ACHN (cell line): ENCODE data around the gene SLC29A1.
A peak's percentile ranks its signal among the peaks of the same experiment; 100 is the strongest.
"Not testable (repeated sequence)": the region's sequence is repeated elsewhere in the genome, so short reads cannot be mapped to it uniquely, and the experiment has no call there.

Source experiments
- DNase-seq: peaks from one replicate; pipeline ENCODE4 v3.0.0-alpha.2; 2015
- in situ Hi-C: cut with HindIII; loops from 2 replicates; pipeline ENCODE4 v1.10.0; 2017; ENCODE audit warnings: low sequenced_read_pairs, low pct_ligation_motif_present, low pct_unique_long_range_greater_than_20kb

The SLC29A1 gene

DNA sequence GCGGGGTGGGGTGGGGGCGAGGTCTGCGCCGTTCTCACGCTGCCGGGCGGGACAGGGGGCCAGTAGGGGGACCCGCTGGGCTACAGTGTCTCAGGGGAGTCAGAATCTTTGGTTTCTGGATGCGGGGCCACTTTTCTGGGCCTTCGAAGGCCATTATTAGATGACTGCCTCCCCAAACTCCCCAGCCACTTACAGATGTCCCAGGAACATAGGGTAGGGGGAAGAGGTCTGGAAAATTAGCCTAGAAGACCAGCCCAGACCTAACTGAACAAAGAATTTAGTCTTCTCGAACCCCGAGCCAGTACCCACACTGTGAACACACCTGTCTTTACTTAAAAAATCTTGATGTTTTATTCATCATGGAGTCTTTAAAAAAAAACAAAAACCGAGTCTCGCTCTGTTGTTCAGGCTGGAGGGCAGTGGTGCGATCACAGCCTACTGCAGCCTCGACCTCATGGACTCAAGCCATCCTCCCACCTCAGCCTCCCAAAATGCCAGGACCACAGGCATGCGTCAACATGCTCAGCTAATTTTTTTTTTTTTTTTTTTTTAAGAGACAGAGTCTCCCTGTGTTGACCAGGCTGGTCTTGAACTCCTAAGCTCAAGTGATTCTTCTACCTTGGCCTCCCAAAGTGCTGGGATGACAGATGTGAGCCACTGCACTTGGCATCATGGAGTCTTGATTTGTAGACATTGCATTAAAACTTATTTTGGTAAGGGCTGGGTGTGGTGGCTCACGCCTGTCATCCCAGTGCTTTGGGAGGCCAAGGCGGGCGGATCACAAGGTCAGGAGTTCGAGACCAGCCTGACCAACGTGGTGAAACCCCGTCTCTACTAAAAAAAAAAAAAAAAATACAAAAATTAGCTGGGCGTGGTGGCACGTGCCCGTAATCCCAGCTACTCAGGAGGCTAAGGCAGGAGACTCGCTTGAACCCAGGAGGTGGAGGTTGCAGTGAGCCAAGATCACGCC is 3.3 kb upstream of the SLC29A1 start:
- in situ Hi-C loops, result no loop called here
- no peak for DNase-seq

DNA sequence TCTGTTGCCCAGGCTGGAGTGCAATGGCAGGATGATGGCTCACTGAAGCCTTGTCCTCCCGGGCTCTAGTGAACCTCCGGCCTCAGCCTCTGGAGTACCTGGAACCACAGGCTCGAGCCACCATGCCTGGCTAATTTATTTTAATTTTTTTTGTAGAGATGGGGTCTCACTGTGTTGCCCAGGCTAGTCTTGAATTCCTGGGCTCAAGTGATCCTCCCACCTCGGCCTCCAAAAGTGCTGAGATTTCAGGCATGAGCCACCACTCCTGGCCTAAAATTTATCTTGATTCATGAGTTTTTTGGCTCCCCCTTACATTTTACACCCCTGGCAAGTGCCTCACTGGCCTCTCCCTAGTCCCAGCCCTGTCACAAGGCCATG is 2.5 kb upstream of the SLC29A1 start:
- in situ Hi-C loops, result no loop called here
- no peak for DNase-seq

DNA sequence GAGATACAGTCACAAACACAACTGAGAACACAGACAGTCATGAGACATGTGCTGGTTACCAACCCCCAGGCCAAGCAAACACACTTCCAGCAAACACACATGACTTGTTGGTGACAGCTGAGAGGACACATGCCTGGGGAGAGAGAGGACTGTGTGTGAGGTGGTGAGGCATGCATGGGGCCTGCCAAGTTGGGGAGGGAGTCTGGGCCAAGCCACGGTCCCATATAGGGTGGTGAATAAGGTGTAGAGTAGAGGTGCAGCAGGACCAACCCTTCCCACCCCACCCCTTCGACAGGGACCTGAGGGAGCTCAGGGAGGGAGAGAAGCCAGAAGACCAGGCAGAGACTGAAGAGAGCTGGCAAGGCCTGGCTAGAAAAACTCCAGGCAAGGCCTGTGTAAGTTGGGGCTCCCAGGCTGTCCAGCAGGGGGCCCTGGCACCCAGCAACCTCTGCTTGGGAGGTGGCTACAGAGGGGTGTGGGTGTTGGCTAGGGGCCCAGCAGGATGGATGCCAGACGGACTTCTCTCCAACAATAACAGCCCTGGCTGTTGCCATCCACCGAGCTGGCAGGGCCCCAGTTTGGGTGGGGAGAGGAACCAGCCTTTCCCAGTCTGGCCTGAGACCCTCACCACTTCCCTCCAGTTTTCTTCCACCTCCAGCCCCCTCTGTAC is 2.0 kb upstream of the SLC29A1 start:
- in situ Hi-C loops, result no loop called here
- peak; percentile 89 for DNase-seq

DNA sequence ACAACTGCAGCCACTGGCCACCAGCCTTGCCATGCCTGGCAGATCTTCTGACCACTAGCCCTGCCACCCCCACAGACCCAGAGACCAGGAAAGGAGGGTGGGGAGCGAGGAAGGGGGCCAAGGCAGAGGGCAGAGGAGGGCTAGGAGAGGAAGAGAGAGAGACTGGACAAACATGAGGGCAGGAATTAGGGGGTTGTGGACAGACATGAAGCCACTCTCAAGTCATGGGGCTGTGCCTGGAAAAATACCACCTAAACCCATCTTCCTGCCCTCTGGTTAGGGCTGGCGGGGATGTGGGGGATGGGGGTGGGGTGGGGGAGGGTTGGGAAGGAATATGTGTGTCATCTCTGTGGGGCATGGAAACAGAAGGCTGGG is 1.4 kb upstream of the SLC29A1 start:
- DNase-seq, result no peak
- in situ Hi-C loops, result no loop called here

DNA sequence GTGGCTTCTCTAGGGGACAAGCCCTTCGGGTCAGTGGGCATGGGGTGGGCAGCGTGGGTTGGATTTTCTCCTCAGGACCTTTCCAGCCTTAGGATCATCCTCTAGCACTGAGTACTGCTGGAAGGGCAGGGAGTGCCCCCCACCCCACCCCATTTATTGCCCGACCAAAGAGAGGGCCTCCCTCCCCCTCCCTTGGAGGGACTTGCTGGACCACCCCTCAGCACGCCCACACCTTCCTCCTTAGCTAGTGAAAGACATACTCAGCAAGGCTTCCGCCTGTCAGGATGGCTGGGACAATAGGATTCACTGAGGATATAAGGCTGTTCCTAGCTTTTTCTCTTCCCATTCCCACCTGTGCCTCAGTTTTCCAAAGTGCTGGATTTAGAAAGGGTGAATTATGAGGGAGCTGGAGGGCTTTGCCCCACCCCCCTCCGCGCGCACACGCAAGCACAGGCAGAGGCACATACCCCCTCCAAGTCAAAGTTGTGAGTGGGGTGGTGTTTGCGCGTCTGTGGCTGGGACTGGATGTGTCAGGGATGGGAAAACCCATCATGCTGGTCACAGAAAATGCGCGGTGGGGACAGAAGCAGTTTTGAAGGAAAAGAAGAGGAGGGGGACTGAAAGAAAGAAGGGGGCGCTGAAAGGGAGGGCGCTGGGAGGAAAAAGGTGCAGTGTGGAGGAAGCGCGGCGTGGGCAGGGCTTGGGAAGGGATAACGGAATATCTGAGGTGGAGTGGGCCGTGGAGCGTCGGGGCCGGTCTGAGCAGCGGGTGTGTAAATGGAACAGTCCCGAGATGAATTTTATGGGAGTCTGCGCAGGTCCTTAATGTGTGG is 693 bp upstream of the SLC29A1 start:
- in situ Hi-C loops, result no loop called here
- peak; percentile 23 for DNase-seq

DNA sequence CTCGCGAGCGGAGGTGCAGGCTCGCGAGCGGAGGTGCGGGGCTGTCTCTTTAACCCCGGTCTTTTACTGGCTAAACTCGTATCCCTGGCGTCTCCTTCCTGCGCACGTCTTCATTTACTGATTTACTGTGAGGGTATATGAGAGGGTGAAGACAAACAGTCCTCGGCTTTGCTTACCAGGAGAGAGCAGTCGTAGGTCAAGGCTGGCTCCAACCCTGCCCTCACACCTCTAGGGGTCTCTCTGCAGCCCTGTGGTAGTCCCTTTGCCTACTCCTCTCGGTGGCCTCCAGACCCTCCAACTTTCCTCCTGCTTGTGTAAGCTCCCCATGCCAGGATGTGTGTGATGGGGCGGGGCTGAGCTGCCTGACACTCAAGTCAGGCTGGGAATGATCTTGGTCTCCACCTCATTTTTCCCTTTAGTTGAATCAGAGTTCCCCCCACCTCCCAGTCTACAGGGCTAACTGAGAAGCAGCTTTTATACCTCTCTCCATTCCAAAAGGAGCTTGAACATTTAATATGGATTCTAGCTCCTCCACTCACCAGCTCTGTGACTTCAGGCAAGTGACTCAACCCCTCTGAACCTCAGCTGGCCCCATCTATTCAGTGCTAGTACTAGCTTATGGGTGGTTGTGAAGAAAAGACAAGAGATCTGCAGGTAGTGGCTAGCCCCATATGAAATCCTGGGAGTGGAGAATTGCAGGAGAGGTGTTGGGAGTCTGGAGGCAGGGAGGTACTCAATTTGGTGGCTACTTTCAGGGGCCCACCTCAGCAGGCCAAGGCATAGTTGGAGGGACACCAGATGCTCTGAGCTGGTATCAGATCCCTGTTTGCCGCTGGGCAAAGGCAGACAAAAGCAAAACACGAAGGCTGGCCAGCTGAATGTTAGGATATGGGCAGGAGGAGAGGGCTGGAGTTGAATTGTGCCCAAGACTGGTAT is 902 bp downstream of the SLC29A1 start:
- in situ Hi-C loops, result no loop called here
- DNase-seq, result peak; percentile 15

DNA sequence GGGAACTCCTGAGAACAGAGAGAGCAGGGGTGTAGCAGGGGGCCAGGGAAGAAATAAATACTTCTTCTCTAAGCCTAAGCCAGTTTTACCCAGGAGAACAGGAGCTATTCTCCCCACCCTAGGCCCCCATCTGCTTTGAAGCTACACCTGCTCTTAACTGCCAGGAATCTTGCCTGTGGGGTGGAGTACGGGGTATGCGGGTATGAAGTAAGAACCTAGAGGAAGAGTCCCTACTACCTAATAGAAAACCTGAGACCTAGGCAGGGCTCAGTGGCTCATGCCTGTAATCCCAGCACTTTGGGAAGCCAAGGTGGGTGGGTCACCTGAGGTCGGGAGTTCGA is 1.5 kb downstream of the SLC29A1 start:
- in situ Hi-C loops, result no loop called here
- no peak for DNase-seq

DNA sequence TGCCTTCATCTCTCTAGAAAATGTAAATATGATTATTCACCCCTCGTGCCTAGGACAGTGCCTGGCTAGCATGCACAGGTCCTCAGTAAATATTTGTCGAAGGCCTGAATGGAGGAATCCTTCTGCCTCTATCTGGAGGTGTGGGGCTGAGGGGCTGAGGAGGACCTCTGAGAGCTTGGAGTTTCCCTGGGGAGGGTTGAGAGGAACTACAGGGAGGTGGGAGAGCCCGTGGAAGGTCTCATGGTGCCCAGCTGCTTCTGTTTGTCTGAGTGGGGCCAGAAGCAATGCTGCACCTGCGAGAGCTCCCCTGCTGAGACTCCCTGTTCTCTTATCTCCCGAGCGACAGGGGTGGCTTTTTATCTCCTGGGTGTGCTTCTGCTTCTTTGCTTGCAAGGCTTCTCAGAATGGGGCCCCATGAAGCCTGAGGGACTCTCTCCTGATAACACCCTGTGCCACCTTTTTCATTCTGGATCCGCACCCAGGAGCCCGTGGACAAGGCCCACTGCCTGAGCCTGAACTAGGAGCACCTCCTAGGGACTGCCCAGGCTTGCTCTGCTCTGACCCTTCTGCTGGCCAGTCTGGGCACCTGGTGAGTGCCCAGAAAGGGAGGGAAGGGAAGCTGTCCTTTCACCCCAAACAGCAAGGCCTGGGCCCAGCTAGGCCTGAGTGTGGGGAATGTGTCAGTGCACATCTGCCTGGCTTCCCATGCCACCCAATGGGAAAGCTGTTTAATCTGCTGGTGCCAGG is 2.4 kb downstream of the SLC29A1 start:
- in situ Hi-C loops, result no loop called here
- DNase-seq, result no peak

DNA sequence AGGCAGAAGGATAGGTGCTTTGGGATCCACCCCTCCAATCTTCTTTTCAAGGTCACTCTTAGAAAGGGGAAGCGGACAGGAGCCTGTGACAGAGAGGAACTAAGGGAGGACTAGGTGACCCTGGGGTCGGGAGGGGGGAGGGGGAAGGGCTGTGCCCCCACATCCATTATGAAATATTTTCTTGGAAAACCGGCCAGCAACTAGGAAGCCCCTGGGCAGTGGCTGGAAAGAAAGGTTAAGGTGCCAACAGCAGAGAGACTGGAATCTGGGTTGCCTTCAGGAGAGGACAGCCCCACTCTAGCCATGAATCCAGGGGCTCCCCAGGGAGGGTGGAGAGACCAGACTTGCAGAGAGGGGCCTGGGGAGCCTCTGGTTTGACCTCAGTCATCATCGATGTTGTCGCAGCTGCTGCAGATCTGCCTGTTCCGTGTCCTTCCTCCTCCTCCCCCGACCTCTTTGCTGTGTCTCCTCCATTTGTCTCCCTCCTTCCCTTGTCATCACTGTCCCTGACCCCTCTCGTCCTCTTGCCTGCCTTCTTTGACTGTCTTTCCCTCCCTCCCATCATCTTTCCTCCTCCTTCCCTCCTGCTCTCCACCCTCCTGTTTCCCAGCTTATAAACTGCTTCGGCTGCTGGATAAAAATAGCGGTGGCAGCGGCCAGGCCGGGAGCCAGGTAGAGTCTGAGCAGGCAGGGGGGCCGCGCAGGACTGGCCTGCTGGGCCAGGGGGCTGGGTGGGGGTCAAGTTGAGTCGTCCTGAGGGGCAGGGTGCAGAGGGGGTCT is 3.2 kb downstream of the SLC29A1 start:
- no peak for DNase-seq
- in situ Hi-C loops, result no loop called here

DNA sequence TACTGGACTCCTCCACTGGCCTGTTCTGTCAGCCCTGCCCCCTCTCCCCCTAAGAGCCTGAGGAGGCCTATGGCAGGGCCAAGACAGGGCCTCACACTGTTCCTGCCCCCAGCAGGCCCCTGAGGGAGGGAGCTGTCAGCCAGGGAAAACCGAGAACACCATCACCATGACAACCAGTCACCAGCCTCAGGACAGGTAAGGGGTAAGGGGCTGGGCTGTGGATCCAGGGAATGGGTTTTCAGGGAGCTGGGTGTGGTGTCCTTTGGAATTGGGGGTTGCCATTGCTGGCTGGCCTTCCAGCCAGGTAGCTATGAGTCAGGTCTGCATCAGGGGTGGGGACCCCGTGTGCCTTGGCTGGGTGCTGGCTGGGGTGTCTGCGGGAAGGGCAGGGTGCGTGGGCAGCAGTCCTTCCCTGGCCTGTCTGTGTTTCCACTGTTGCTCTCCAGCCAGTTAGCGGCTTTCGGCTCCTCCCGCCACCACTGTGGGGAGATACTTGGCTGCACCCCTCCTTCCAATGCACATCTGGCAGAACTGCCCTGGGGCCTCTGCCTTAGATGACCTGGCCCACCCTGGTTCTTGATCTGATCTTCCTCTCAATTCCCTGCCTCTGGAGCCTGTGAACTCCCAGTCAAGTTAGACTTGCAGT is 3.9 kb downstream of the SLC29A1 start:
- in situ Hi-C loops, result no loop called here
- DNase-seq, result no peak

DNA sequence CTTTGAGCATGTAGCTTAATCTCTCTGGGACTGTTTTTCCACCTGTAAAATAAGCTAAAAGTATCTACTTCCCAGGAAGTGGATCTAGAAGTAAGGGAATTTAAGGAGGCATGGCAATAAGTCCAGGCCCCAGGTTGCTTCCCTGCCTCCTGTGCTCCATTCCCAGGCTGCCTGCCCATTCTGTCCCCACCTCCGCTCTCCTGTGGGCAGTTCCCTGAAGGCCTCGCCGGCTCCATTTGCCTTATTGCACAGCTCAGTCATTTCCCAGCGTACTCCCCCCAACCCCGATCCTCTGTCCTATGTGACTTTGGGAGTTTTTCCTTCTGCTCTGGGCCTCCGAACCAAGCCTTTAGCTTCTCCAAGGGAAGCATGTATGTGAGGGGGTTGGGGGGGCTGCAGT is 4.6 kb downstream of the SLC29A1 start:
- DNase-seq, result no peak
- in situ Hi-C loops, result no loop called here

DNA sequence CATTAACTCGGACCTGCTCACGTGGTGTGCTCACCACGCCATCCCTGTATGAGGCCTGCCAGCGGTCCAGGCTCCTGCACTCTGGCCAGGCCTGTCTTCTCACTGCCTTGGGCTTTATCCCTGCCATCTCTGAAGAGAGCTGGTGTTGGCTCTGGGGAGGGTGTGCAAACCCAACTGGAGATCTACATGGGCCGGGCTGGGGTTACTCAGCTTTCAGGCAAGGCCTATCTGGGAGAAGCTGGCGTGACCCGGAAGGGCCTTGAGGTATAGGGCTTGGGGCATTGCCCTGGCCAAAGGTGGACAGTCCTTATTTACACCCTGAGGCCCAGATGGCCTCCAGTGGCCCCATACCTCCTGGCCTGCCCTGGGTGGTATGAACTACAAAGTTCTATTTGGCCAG is 5.0 kb downstream of the SLC29A1 start:
- DNase-seq, result no peak
- in situ Hi-C loops, result no loop called here

DNA sequence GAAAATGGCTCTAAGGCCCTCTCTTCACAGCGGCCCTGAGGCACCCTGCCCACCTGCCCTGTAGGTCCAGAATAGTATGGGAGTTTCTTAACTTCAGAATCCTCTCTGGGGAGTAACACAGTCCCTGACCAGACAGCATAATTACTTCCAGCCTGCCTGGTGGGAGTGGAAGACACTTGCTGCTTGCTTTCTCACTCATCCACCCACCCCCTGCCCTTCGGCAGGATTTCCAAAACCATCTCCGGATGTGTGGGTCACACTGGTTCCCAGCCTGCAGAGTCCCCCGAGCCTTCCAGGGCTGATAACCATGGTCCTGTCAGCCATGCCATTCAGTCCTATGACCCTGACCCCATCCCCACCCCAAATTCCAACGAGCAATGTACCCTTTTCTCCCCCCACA is 5.4 kb downstream of the SLC29A1 start:
- in situ Hi-C loops, result no loop called here
- DNase-seq, result no peak

DNA sequence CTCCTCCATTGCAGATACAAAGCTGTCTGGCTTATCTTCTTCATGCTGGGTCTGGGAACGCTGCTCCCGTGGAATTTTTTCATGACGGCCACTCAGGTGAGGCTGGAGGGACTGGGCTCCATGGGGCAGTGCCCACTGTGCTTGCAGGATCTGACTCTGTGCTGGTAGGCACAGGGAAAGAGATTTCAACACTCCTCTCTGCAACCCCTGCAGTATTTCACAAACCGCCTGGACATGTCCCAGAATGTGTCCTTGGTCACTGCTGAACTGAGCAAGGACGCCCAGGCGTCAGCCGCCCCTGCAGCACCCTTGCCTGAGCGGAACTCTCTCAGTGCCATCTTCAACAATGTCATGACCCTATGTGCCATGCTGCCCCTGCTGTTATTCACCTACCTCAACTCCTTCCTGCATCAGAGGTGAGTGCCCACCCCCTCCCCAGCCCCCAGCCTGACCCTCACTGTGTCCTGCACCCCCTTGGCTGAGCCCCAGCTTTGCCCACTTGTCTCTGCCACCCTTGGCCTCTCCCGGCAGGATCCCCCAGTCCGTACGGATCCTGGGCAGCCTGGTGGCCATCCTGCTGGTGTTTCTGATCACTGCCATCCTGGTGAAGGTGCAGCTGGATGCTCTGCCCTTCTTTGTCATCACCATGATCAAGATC is 6.1 kb downstream of the SLC29A1 start:
- in situ Hi-C loops, result no loop called here
- DNase-seq, result no peak

DNA sequence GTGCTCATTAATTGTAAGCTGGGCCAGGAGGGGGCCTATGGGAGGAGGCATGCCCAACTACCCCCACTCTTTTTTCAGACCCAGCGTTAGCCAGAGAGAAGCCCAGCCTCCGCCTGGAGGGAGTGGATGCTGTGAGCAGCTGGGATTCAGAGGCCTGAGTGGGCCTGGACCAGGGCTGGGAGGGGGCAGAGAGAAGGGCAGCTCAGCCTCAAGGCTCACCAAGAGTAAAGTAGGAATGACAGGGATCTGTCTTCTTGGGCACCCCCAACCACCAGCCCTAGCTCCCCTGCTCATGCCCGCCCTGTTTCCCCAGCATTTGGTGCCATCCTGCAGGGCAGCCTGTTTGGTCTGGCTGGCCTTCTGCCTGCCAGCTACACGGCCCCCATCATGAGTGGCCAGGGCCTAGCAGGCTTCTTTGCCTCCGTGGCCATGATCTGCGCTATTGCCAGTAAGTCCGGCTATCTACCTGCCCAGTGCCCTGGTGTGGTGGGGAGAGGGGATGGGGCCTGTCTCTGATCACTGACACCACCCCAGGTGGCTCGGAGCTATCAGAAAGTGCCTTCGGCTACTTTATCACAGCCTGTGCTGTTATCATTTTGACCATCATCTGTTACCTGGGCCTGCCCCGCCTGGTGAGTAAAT is 6.8 kb downstream of the SLC29A1 start:
- in situ Hi-C loops, result no loop called here
- no peak for DNase-seq

DNA sequence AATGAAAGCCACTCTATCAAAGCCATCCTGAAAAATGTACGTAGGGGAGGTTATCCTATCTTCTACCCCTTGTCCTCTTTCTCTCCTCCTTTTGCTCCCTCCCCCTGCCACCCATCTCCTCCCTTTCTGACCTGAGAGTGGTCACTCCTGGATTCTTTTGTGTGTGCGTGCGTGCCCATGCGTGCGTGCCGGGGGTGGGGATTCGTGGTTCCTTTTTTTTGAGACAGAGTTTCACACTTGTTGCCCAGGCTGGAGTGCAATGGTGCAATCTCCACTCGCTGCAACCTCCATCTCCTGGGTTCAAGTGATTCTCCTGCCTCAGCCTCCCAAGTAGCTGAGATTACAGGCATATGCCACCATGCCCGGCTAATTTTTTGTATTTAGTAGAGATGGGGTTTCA is 8.0 kb downstream of the SLC29A1 start:
- in situ Hi-C loops, result not testable (repeated sequence)

More for the DNA sequence above, 8.0 kb downstream of the SLC29A1 start:
- not testable (repeated sequence) for DNase-seq
